HG03066 (cell line): ENCODE results near the gene ZC3H7B.

ENCODE experiments used
- ATAC-seq: cut with Tn5 transposase; IDR thresholded peaks from one replicate; pipeline ENCODE4 v1.9.1; 2021; ENCODE audit warnings: low read depth; ENCODE audit not compliant: unreplicated experiment

The ZC3H7B gene

GRCh38 chr22:41324821-41325528 is 23.6 kb downstream of the ZC3H7B start:
- ATAC-seq, result no peak

- ATAC-seq, result no peak
These were observed 25.8 kb downstream of the ZC3H7B start for GRCh38 chr22:41327124-41327523.

DNA sequence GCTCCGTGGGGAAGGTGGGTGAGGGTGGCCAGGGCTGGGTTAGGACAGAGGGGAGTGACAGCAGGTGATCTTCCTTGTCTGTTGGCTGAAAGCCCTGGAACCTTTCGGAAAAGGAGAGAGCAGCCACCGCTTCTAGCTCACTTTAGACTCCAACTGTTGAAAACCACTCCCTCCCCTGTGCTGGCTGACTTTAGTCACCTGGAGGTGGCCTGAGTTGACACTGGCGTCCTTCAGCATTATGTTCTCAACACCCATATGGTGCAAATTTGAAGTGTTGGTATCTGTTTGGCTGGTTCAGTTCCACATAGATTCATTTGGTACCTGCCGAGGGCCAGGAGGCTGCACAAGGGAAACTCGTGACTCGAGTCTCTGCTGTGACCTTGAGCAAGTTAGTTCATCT is 28.8 kb downstream of the ZC3H7B start:
- no peak for ATAC-seq

DNA sequence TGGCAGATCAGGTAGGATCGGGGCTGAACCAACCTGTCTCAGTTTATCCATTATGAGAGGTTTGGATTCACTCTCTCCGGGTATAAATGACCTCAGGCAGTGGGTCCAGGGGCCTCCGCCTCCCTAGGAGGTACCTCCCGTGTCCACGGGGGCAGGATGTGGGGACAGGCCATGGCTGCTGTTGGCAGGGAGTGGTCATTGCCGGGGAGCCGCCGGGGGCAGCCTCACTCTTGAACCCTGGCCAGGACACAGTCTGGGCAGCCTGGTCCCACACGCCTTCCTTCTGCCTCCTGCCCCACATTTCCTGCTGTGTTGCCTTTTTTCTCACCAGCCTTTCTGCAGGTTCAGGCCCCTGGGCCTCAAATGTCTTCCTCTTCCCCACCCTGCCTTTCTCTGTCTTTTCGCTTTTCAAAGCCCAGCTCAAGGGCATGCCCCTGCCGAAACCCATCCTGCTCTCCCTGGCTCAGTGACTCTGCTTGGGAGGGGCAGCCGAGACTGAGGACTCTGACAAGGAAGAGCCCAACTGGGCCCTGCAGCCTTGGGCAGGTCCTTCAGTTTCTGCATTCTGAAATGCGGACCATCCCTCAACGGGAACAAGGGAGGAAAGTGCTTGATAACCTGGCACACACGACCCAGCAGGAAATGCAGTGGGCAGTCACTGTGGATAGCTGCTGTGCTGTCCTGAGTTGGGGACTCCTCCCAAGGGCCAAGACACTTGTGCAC is 31.1 kb downstream of the ZC3H7B start:
- no peak for ATAC-seq

DNA sequence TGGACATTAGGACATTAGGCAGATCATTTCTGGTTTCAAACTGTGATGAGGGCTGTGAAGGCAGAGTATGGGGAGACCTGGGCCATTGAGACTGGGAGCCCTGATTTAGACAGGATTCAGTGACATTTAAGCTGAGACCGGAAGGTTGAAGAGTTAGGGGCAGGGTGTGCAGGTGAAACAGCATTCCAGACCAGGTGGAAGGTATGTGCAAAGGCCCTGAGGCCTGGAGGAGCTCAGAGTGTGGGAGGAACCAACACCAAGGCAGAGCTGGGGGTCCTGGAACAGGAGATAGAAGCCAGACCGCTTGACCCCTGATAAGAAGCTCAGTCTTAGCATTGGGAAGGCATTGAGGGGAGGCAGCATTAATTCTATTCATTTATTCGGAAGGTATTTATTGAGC is 32.5 kb downstream of the ZC3H7B start:
- no peak for ATAC-seq

DNA sequence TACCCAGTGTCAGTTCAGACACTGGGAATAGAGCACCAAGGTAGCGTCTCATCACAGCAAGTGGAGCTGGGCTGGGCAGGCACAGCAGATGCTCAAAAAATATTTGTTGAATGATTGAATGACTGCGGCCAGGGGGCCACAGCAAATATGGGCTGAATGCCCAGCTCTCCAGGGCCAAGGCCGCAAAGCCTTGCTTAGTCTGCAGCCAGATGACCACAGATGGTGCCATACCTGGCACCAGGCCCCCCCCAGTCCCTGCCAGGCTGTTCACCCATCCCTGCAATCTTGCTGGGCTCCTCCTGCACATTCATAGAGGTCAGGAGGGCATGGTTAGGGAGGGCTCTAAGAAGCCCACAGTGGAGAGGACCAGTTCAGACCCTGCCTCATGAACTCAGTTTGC is 32.9 kb downstream of the ZC3H7B start:
- no peak for ATAC-seq

- ATAC-seq, result no peak
These were observed 33.8 kb downstream of the ZC3H7B start for GRCh38 chr22:41334951-41335635.

GRCh38 chr22:41338614-41339212 is 37.4 kb downstream of the ZC3H7B start:
- no peak for ATAC-seq

GRCh38 chr22:41339823-41340222 is 38.5 kb downstream of the ZC3H7B start:
- ATAC-seq, result no peak

DNA sequence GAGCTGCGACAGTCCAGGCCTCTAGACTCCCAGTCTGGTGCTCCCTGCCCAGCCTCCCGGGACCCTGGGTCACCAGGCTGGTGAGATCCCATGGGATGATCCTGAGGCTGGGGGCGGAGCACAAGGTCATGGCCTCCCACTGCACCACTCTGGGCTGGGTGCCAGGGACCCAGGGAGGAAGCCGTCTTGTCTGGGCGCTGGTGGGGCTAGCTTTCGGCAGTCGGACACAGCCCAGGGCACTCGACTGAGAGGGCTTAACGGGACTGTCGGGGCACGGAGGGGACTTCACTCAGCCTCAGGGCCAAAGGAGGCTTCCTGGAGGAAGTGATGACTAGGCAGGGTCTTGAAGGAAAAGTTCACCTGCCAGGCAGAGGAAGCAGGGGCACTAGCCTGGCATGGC is 39.0 kb downstream of the ZC3H7B start:
- ATAC-seq, result no peak

DNA sequence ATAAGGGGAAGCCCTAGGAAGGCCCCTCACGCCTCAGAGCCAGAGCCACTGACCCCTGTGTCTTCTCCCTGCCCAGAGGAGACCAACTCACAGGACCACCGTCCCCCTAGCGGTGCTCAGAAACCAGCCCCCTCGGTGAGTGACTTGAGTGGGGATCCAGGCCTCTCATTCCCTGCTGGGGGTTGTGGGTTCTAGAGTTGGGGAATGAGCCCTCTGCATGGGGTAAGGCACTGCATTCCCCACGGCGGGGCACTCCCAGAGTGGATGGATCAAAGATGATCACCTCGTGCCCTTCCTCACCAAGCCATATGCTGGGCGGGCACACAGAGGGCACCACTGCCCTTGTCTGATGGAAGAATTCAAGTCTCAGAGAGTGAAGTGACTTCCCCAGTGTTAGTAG is 39.7 kb downstream of the ZC3H7B start:
- no peak for ATAC-seq

- ATAC-seq, result no peak
These were observed 40.7 kb downstream of the ZC3H7B start for GRCh38 chr22:41341990-41342389.

GRCh38 chr22:41343300-41343699 is 42.0 kb downstream of the ZC3H7B start:
- ATAC-seq, result no peak

DNA sequence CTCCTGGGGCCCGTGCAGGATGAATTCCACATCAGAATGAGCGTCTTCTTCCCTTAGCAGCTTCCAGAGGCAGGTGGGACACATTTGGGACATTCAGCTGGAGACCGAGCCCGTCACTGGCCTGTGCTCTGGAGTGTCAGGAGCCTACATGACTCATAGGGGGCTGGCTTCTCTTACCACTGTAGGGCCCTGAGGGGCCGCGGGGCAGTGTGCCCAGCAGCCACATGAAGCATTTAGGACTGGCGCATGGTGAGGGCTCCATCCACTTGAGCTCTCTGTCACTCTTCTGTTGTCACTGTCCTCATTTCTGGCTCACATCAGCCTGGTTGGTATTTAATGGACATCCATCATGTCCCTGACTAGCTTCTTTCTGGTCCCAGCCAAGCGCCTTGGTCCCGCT is 42.4 kb downstream of the ZC3H7B start:
- ATAC-seq, result no peak

DNA sequence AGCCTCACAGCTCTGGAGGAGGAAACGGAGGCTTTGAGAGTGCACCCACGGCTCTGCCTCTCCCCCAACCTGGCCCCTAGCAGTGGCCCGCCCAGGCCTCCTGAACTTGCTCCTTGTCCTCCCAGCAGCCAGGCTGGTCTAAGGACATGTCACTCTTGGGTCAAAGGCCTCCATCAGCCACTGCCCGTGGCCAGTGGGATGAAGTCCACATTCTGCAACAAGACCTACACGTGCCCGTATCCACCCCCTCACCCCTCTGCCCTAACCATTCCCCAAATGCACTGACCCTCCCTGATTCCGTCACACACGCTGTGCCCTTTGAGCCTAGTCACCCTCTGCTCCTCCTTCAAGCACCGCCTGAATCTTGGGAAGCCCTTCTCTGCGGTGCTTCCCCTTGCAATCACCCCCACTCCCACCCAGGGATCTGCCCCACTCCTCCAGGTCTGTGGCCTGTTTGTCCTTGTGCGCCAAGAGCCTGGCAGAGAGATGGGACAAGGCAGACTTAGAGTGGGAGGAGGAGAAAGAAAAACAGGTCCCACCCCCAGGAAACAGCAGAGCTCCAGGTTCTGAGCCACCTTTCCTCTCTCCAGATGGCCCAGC is 43.0 kb downstream of the ZC3H7B start:
- ATAC-seq, result no peak

- no peak for ATAC-seq
These were observed 44.5 kb downstream of the ZC3H7B start for GRCh38 chr22:41345807-41346335.

DNA sequence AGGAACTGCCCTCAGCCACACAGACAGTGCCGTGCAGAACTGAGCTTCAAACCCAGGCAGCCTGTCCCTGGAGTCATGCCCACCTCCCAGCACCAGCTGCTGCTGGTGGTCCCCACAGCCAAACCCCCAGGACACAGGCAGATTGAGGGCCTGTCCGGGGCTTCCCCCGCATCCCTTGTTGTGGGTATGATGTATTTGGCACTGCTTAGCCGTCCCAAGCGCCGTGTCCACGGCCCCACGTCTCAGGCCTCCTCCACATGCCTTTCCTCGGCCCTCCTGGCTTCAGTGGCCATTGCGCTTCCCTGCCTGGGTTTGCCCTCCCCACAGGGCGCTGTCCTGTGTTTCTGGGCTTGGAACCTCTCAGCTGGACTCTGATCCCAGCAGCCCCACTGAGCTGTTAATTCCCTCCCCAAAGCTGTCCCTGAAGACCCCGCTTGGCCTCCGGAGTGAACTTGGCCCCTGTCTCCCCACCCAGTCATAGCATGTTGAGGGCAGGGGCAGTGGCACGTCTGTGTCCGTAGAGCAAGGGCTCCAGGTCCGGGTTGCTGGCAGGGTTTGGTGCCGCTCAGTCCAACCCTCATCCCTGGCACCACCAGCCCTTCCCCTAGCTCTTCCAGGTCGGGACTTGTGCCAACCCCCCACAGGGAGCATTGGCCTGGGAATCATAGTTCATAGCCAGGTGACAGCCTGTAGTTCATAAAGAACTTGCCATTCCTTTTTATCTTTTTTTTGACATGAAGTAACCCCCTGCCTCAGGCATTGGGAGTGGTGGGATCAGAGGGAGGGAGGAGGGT is 45.9 kb downstream of the ZC3H7B start:
- ATAC-seq, result no peak

- ATAC-seq, result no peak
These were observed 47.7 kb downstream of the ZC3H7B start for GRCh38 chr22:41348964-41349484.

- ATAC-seq, result no peak
These were observed 48.8 kb downstream of the ZC3H7B start for GRCh38 chr22:41350087-41350486.

DNA sequence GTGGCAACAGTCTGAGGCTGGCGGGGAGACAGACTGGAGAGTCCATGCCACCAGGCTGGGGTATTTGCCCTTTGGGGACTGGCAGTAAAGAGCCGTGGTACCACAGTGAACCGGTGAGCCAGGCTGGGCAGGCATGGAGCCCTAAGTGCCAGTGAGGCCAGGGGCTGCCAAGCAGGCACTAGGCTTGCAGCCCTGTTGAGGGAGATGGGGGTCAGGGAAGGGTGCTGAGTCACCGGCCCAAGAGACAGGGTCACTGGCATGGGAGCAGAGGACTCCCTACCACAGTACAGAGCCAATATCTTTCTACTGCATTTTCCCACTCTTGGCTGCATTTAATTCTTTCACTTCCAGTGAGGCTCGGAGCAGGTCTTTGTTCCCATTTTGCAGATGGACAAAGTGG is 49.7 kb downstream of the ZC3H7B start:
- ATAC-seq, result no peak
